Gastrocnemius medialis (tissue), 4 donors: ENCODE data around the gene ACTN2. TPM values are rescaled to one million over a fixed set of nuclear protein-coding genes. Genes with fewer than 3 reads are reported as not detected.

Source experiments
- ATAC-seq, 2 donors: fragments of 150-250 bp; one replicate each; pipeline ENCODE4 v1.9.1; 2016
- DNase-seq, 2 donors: peaks; one replicate each; pipeline ENCODE4 v3.0.0-alpha.2; 2019
- H3K27ac ChIP-seq, 4 donors: fragments of 200-600 bp; sonication (generic); 1 replicate in 1 of 4; 2 replicates in 3 of 4; pipeline ENCODE4 v1.5.1; 2016 to 2018; ENCODE audit warnings: mild to moderate bottlenecking in 2 of 4, moderate library complexity in 1 of 4
- H3K27me3 ChIP-seq, 3 donors: fragments of 200-600 bp; sonication (generic) in 2 of 3; 1 replicate in 1 of 3; 2 replicates in 2 of 3; pipeline versions ENCODE4 v1.5.1 to v1.6.0; 2016 to 2019; ENCODE audit warnings: mild to moderate bottlenecking in 1 of 3, moderate library complexity in 1 of 3
- H3K36me3 ChIP-seq, 2 donors: fragments of 200-600 bp; sonication (generic) in 1 of 2; one replicate each; pipeline ENCODE4 v1.5.1; 2017 to 2018
- H3K4me1 ChIP-seq, 2 donors: fragments of 200-600 bp; sonication (generic) in 1 of 2; one replicate each; pipeline ENCODE4 v1.5.1; 2016 to 2017; ENCODE audit warnings: mild to moderate bottlenecking in 2 of 2
- H3K4me3 ChIP-seq, 4 donors: fragments of 200-600 bp; sonication (generic) in 3 of 4; 1 replicate in 1 of 4; 2 replicates in 3 of 4; pipeline ENCODE4 v1.5.1; 2016 to 2019; ENCODE audit warnings: mild to moderate bottlenecking in 2 of 4
- H3K9me3 ChIP-seq, 3 donors: fragments of 200-600 bp; sonication (generic) in 2 of 3; 1 replicate in 1 of 3; 2 replicates in 2 of 3; pipeline ENCODE4 v1.5.1; 2016 to 2019
- POLR2A ChIP-seq, 2 donors: fragments of 450-650 bp; IDR thresholded peaks; one replicate each; pipeline ENCODE4 v1.6.1; 2017; ENCODE audit warnings: antibody characterized with exemption in 2 of 2, mild to moderate bottlenecking in 2 of 2, moderate library complexity in 2 of 2
- in situ Hi-C, 4 donors: fragments of 200-750 bp; cut with MboI; loops; one replicate each; pipeline versions ENCODE4 v1.15.0 to v1.8.0; 2017; ENCODE audit warnings: low sequenced_read_pairs in 4 of 4
- intact Hi-C: fragments of 100-400 bp; cut with DNase I; formaldehyde crosslinking; loops from one replicate; pipeline ENCODE4 v1.15.1; 2023; ENCODE audit warnings: low total_unique reads
- total RNA-seq, 4 donors: library from RNA; depleted of rRNA; stranded (reverse); fragments of >200 nt; gene quantifications; one replicate each; pipeline versions ENCODE4 v1.1.0 to v1.2.3, GENCODE V29; 2016
- TF ChIP-seq, protein P1 (sequence below), 5 experiments: fragments of 450-650 bp in 3 of 5; fragments of 200-600 bp in 2 of 5; sonication (generic) in 2 of 5; IDR thresholded peaks in 4 of 5; conservative IDR thresholded peaks in 1 of 5; 1 replicate in 4 of 5; 2 replicates in 1 of 5; pipeline ENCODE4 v1.5.1; 2016 to 2019; ENCODE audit warnings: antibody characterized with exemption in 5 of 5, mild to moderate bottlenecking in 3 of 5, moderate library complexity in 3 of 5

Gene ACTN2
- total RNA-seq, 4 donors from 2014 or later: 503 to 1,706 (median 1,214) TPM

- H3K4me3 ChIP-seq: peak overlapping the region; percentile 68 to 84 (median 70)
- H3K27ac ChIP-seq: peak overlapping the region; percentile 96 to 97 (median 96)
- in situ Hi-C loops: loop anchor here in 1 of 4 donors (5.0 kb wide), 1 partner anchor 64 kb away; no protein-coding TSS in a partner anchor
- no peaks in the 10 kb centered on the region for H3K27me3 ChIP-seq
- TF ChIP-seq, protein P1, sequence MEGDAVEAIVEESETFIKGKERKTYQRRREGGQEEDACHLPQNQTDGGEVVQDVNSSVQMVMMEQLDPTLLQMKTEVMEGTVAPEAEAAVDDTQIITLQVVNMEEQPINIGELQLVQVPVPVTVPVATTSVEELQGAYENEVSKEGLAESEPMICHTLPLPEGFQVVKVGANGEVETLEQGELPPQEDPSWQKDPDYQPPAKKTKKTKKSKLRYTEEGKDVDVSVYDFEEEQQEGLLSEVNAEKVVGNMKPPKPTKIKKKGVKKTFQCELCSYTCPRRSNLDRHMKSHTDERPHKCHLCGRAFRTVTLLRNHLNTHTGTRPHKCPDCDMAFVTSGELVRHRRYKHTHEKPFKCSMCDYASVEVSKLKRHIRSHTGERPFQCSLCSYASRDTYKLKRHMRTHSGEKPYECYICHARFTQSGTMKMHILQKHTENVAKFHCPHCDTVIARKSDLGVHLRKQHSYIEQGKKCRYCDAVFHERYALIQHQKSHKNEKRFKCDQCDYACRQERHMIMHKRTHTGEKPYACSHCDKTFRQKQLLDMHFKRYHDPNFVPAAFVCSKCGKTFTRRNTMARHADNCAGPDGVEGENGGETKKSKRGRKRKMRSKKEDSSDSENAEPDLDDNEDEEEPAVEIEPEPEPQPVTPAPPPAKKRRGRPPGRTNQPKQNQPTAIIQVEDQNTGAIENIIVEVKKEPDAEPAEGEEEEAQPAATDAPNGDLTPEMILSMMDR (IDR thresholded peaks at IDR 0.05 in 4 of 5, conservative IDR thresholded peaks at IDR 0.05 in 1 of 5): no peak
- no peak for TF ChIP-seq POLR2A (IDR thresholded peaks at IDR 0.05)
- intact Hi-C loops: loop anchor here (2.0 to 5.0 kb wide), 4 partner anchors 14 to 111 kb away; partner anchors contain the start of gene MTR
- no peaks in the 10 kb centered on the region for H3K9me3 ChIP-seq
- peaks cover 25 to 34% of the 10 kb centered on the region in 2 donors for H3K4me1 ChIP-seq
- peak; percentile 21 to 34 for ATAC-seq
- no peaks in the 10 kb centered on the region for H3K36me3 ChIP-seq
- peak in 1 of 2 donors; percentile 58 for DNase-seq
Observed at GRCh38 chr1:236686815-236687160, 489 bp downstream of the ACTN2 start.

GRCh38 chr1:236687273-236687672 lies 974 bp downstream of the ACTN2 start:
- in situ Hi-C loops: loop anchor here in 1 of 4 donors (5.0 kb wide), 1 partner anchor 65 kb away; no protein-coding TSS in a partner anchor
- peak in 1 of 2 donors; percentile 48 for TF ChIP-seq POLR2A (IDR thresholded peaks at IDR 0.05)
- TF ChIP-seq, protein P1 (IDR thresholded peaks at IDR 0.05 in 4 of 5, conservative IDR thresholded peaks at IDR 0.05 in 1 of 5): no peak
- Histone ChIP-seq H3K27me3 (no peaks in the 10 kb centered on the region), H3K9me3 (no peaks in the 10 kb centered on the region), H3K36me3 (no peaks in the 10 kb centered on the region), H3K4me3 (peak overlapping the region; percentile 68 to 84 (median 70)), H3K27ac (peak overlapping the region; percentile 96 to 97 (median 96)), H3K4me1 (peaks cover 29 to 39% of the 10 kb centered on the region in 2 donors)
- peak; percentile 27 to 35 for ATAC-seq
- intact Hi-C loops: loop anchor here (2.0 to 5.0 kb wide), 4 partner anchors 14 to 110 kb away; partner anchors contain the start of gene MTR
- peak in 1 of 2 donors; percentile 47 for DNase-seq

GRCh38 chr1:236688705-236689104 lies 2.4 kb downstream of the ACTN2 start:
- peak; percentile 80 to 81 for DNase-seq
- Histone ChIP-seq H3K4me3 (peak overlapping the region; percentile 68 to 84 (median 70)), H3K27me3 (no peaks in the 10 kb centered on the region), H3K4me1 (peaks cover 37 to 52% of the 10 kb centered on the region in 2 donors), H3K9me3 (no peaks in the 10 kb centered on the region), H3K36me3 (no peaks in the 10 kb centered on the region), H3K27ac (peak overlapping the region; percentile 96 to 97 (median 96))
- intact Hi-C loops (loop anchor here (5.0 kb wide), 1 partner anchor 109 kb away; the partner anchor contains the start of gene MTR), in situ Hi-C loops (loop anchor here in 1 of 4 donors (5.0 kb wide), 1 partner anchor 66 kb away; no protein-coding TSS in a partner anchor)
- ATAC-seq: peak; percentile 60 to 64
- TF ChIP-seq, protein P1 (IDR thresholded peaks at IDR 0.05 in 4 of 5, conservative IDR thresholded peaks at IDR 0.05 in 1 of 5): no peak
- TF ChIP-seq POLR2A (IDR thresholded peaks at IDR 0.05): peak; percentile 44 to 74

- in situ Hi-C loops: loop anchor here in 2 of 4 donors (5.0 kb wide), 2 partner anchors 63 to 68 kb away; no protein-coding TSS in a partner anchor
- no peaks in the 10 kb centered on the region for H3K9me3 ChIP-seq
- peak; percentile 19 to 45 for ATAC-seq
- H3K4me1 ChIP-seq: peaks cover 40 to 56% of the 10 kb centered on the region in 2 donors
- H3K4me3 ChIP-seq: peak overlapping the region; percentile 0 to 71 (median 36)
- intact Hi-C loops: loop anchor here (5.0 kb wide), 1 partner anchor 107 kb away; the partner anchor contains the start of gene MTR
- no peaks in the 10 kb centered on the region for H3K27me3 ChIP-seq
- peak; percentile 57 to 79 for DNase-seq
- H3K36me3 ChIP-seq: no peaks in the 10 kb centered on the region
- TF ChIP-seq, protein P1 (IDR thresholded peaks at IDR 0.05 in 4 of 5, conservative IDR thresholded peaks at IDR 0.05 in 1 of 5): no peak
- TF ChIP-seq POLR2A (IDR thresholded peaks at IDR 0.05): peak; percentile 39 to 47
- peak overlapping the region; percentile 96 to 97 (median 96) for H3K27ac ChIP-seq
Observed at GRCh38 chr1:236689713-236690569, 3.6 kb downstream of the ACTN2 start.
